GM23338 (cell line): ENCODE results near the gene TGM2.

Experiments
- CREB1 ChIP-seq: fragments of 250-450 bp; sonication (Bioruptor Pico); IDR thresholded peaks from 2 replicates; pipeline ENCODE4 v1.5.0; 2020; ENCODE audit warnings: low read depth, mild to moderate bottlenecking, moderate library complexity
- CTCF ChIP-seq, 2 experiments: fragments of 200-600 bp in 1 of 2; sonication (generic) in 1 of 2; conservative IDR thresholded peaks; 2 replicates each; pipeline versions ENCODE4 v1.5.1 to v1.6.1; 2016 to 2017; ENCODE audit warnings: antibody characterized with exemption in 2 of 2, low read depth in 2 of 2, mild to moderate bottlenecking in 2 of 2, moderate library complexity in 1 of 2
- ETS1 ChIP-seq: IDR thresholded peaks from 2 replicates; pipeline ENCODE4 v1.6.1; 2016; ENCODE audit warnings: antibody characterized with exemption
- EZH2 ChIP-seq: fragments of 200-600 bp; sonication (generic); IDR thresholded peaks from one replicate; pipeline ENCODE4 v1.8.0; 2017; ENCODE audit warnings: antibody characterized with exemption, mild to moderate bottlenecking, low read depth; ENCODE audit not compliant: unreplicated experiment
- EZH2phosphoT487 ChIP-seq: fragments of 200-600 bp; sonication (generic); IDR thresholded peaks from one replicate; pipeline ENCODE4 v1.8.1; 2018; ENCODE audit warnings: antibody characterized with exemption; ENCODE audit not compliant: unreplicated experiment
- JUNB ChIP-seq: IDR thresholded peaks from one replicate; pipeline ENCODE4 v1.6.1; 2016; ENCODE audit warnings: antibody characterized with exemption; ENCODE audit not compliant: unreplicated experiment
- NANOG ChIP-seq: IDR thresholded peaks from 2 replicates; pipeline ENCODE4 v1.6.1; 2016; ENCODE audit warnings: antibody characterized with exemption, borderline replicate concordance
- POLR2AphosphoS5 ChIP-seq: IDR thresholded peaks from 2 replicates; pipeline ENCODE4 v1.6.1; 2016; ENCODE audit warnings: antibody characterized with exemption, low read depth
- REST ChIP-seq: IDR thresholded peaks from one replicate; pipeline ENCODE4 v1.6.1; 2018; ENCODE audit warnings: antibody characterized with exemption; ENCODE audit not compliant: unreplicated experiment
- STAT1 ChIP-seq: IDR thresholded peaks from one replicate; pipeline ENCODE4 v1.6.1; 2016; ENCODE audit warnings: antibody characterized with exemption; ENCODE audit not compliant: unreplicated experiment
- ZNF114 ChIP-seq: fragments of 250-450 bp; sonication (Bioruptor Pico); IDR thresholded peaks from 2 replicates; pipeline ENCODE4 v1.5.0; 2020; ENCODE audit warnings: mild to moderate bottlenecking, moderate library complexity
- ZNF331 ChIP-seq: fragments of 250-450 bp; sonication (Bioruptor Pico); IDR thresholded peaks from 2 replicates; pipeline ENCODE4 v1.5.0; 2020; ENCODE audit warnings: low read depth, mild to moderate bottlenecking, moderate library complexity
- TF ChIP-seq, protein P1 (sequence below): fragments of 250-450 bp; sonication (Bioruptor Pico); IDR thresholded peaks from 2 replicates; pipeline ENCODE4 v1.5.0; 2020; ENCODE audit warnings: mild to moderate bottlenecking, moderate library complexity

- TF ChIP-seq POLR2AphosphoS5 = no peak
- TF ChIP-seq JUNB = no peak
- no peak for TF ChIP-seq CTCF (conservative IDR thresholded peaks at IDR 0.05; ENCODE audit: low read depth in 2 of 2)
- TF ChIP-seq EZH2 = no peak
- TF ChIP-seq EZH2phosphoT487 = no peak
- TF ChIP-seq NANOG = no peak
- TF ChIP-seq REST = no peak
- no peak for TF ChIP-seq ETS1
- no peak for TF ChIP-seq ZNF331
- TF ChIP-seq CREB1 (CRISPR knock-in tag) = no peak
- TF ChIP-seq ZNF114 = no peak
- TF ChIP-seq, protein P1, sequence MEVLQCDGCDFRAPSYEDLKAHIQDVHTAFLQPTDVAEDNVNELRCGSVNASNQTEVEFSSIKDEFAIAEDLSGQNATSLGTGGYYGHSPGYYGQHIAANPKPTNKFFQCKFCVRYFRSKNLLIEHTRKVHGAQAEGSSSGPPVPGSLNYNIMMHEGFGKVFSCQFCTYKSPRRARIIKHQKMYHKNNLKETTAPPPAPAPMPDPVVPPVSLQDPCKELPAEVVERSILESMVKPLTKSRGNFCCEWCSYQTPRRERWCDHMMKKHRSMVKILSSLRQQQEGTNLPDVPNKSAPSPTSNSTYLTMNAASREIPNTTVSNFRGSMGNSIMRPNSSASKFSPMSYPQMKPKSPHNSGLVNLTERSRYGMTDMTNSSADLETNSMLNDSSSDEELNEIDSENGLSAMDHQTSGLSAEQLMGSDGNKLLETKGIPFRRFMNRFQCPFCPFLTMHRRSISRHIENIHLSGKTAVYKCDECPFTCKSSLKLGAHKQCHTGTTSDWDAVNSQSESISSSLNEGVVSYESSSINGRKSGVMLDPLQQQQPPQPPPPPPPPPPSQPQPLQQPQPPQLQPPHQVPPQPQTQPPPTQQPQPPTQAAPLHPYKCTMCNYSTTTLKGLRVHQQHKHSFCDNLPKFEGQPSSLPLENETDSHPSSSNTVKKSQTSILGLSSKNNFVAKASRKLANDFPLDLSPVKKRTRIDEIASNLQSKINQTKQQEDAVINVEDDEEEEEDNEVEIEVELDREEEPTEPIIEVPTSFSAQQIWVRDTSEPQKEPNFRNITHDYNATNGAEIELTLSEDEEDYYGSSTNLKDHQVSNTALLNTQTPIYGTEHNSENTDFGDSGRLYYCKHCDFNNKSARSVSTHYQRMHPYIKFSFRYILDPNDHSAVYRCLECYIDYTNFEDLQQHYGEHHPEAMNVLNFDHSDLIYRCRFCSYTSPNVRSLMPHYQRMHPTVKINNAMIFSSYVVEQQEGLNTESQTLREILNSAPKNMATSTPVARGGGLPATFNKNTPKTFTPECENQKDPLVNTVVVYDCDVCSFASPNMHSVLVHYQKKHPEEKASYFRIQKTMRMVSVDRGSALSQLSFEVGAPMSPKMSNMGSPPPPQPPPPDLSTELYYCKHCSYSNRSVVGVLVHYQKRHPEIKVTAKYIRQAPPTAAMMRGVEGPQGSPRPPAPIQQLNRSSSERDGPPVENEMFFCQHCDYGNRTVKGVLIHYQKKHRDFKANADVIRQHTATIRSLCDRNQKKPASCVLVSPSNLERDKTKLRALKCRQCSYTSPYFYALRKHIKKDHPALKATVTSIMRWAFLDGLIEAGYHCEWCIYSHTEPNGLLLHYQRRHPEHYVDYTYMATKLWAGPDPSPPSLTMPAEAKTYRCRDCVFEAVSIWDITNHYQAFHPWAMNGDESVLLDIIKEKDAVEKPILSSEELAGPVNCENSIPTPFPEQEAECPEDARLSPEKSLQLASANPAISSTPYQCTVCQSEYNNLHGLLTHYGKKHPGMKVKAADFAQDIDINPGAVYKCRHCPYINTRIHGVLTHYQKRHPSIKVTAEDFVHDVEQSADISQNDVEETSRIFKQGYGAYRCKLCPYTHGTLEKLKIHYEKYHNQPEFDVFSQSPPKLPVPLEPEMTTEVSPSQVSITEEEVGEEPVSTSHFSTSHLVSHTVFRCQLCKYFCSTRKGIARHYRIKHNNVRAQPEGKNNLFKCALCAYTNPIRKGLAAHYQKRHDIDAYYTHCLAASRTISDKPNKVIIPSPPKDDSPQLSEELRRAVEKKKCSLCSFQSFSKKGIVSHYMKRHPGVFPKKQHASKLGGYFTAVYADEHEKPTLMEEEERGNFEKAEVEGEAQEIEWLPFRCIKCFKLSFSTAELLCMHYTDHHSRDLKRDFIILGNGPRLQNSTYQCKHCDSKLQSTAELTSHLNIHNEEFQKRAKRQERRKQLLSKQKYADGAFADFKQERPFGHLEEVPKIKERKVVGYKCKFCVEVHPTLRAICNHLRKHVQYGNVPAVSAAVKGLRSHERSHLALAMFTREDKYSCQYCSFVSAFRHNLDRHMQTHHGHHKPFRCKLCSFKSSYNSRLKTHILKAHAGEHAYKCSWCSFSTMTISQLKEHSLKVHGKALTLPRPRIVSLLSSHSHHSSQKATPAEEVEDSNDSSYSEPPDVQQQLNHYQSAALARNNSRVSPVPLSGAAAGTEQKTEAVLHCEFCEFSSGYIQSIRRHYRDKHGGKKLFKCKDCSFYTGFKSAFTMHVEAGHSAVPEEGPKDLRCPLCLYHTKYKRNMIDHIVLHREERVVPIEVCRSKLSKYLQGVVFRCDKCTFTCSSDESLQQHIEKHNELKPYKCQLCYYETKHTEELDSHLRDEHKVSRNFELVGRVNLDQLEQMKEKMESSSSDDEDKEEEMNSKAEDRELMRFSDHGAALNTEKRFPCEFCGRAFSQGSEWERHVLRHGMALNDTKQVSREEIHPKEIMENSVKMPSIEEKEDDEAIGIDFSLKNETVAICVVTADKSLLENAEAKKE = no peak
- TF ChIP-seq STAT1 = no peak
These were observed 14.5 kb downstream of the TGM2 start for GRCh38 chr20:38150335-38151170.
